ENCODE data around the gene ZBTB5. TPM values are rescaled to one million over a fixed set of nuclear protein-coding genes. Genes with fewer than 3 reads are reported as not detected.

ZBTB5 gene
- total and polyA plus RNA-seq, 2 of the 13 experiments (the other 11 are each of a cell fraction or from before 2014, with no cell fraction given) = 12.5 to 20.5 TPM

DNA sequence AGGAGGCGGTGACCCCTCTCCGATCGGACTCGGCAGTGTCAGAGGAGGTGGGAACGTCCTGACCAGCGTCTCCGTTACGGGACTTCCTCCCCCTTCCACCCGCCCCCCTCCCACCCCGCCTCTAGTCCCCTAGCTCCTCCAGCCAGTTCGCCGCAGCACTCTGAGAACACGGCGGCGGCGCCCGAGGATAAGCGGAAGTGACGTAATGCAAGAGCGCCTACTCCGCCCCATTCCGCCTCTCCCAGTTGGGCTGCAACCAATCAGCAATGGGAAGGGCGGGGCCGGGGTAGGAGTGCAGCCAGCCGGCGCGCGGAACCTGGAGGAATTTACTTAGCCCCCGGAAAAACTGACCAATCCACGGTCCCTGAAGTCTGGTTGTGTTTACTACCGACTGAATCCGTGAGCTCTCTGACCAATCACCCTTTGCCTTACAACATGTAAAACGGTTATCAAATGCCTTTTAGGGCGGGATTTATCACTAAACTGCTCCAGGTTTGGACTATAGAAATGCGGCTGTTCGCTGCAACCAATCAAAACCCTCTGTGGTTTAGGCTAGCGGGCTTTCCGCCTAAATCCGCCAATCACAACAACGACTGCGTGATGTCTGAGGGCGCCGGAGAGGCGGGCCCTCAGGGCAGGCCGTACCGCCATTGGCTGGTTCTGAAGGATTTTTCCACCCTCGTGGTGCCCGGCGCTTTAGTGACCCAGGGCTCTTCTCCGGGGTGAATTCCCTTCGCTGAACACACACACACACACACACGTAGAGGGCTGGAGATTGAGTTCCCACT, at the start of gene ZBTB5 (continued):
- TF ChIP-seq, protein P1, sequence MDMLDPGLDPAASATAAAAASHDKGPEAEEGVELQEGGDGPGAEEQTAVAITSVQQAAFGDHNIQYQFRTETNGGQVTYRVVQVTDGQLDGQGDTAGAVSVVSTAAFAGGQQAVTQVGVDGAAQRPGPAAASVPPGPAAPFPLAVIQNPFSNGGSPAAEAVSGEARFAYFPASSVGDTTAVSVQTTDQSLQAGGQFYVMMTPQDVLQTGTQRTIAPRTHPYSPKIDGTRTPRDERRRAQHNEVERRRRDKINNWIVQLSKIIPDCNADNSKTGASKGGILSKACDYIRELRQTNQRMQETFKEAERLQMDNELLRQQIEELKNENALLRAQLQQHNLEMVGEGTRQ (IDR thresholded peaks at IDR 0.05; ENCODE audit: low read depth, low read length) = peak; percentile 23; the same call in 1 of the 2 replicates
- TF ChIP-seq, protein P1 (CRISPR knock-in tag; IDR thresholded peaks at IDR 0.05; ENCODE audit: borderline replicate concordance) = peak; percentile 43; the same call in 1 of the 2 replicates
- TF ChIP-seq POLR2AphosphoS2 (IDR thresholded peaks at IDR 0.05; ENCODE audit: low read depth, low read length) (0 out of 2 replicates have a peak, but pooled peaks have one; percentile 71), KDM5B (CRISPR knock-in tag; IDR thresholded peaks at IDR 0.05; ENCODE audit: borderline replicate concordance) (no peak), ZNF780A (CRISPR knock-in tag; IDR thresholded peaks at IDR 0.05) (no peak), PCBP1 (IDR thresholded peaks at IDR 0.05; ENCODE audit: borderline replicate concordance, low read depth, low read length) (peak; percentile 12; the same call in 1 of the 2 replicates), POLR2AphosphoS5 (IDR thresholded peaks at IDR 0.05; ENCODE audit: low read depth, low read length) (peak; percentile 94), SOX6 (IDR thresholded peaks at IDR 0.05) (no peak), SOX6 (CRISPR knock-in tag; IDR thresholded peaks at IDR 0.05) (peak; percentile 30; the same call in 1 of the 2 replicates), GATAD1 (CRISPR knock-in tag; IDR thresholded peaks at IDR 0.05) (peak; percentile 84), NRL (CRISPR knock-in tag; IDR thresholded peaks at IDR 0.05; ENCODE audit: borderline replicate concordance) (no peak), ASH2L (IDR thresholded peaks at IDR 0.05; ENCODE audit: insufficient read length, low read depth, low read length) (peak; percentile 1), ZNF547 (CRISPR knock-in tag; IDR thresholded peaks at IDR 0.05) (peak; percentile 39; the same call in 1 of the 2 replicates), FOXA3 (CRISPR knock-in tag; IDR thresholded peaks at IDR 0.05) (0 out of 2 replicates have a peak, but pooled peaks have one; percentile 51), JUNB (CRISPR knock-in tag; IDR thresholded peaks at IDR 0.05; ENCODE audit: borderline replicate concordance) (no peak), FOXK2 (IDR thresholded peaks at IDR 0.05) (peak; percentile 61; the same call in 1 of the 2 replicates), ZNF230 (CRISPR knock-in tag; IDR thresholded peaks at IDR 0.05) (no peak), ARNTL (CRISPR knock-in tag; IDR thresholded peaks at IDR 0.05) (0 out of 2 replicates have a peak, but pooled peaks have one; percentile 26), ZFX (CRISPR knock-in tag; IDR thresholded peaks at IDR 0.05; ENCODE audit: low read depth) (peak; percentile 43; the same call in 1 of the 2 replicates), HCFC1 (IDR thresholded peaks at IDR 0.05; ENCODE audit: low read depth, low read length) (peak; percentile 19; the same call in 1 of the 2 replicates), HNRNPUL1 (IDR thresholded peaks at IDR 0.05; ENCODE audit: low read depth, low read length) (no peak), GABPB1 (CRISPR knock-in tag; IDR thresholded peaks at IDR 0.05) (peak; percentile 94), CBX5 (CRISPR knock-in tag; IDR thresholded peaks at IDR 0.05; ENCODE audit: borderline replicate concordance) (no peak), ZNF34 (CRISPR knock-in tag; IDR thresholded peaks at IDR 0.05; ENCODE audit: borderline replicate concordance) (no peak)
- TF ChIP-seq, protein P2, sequence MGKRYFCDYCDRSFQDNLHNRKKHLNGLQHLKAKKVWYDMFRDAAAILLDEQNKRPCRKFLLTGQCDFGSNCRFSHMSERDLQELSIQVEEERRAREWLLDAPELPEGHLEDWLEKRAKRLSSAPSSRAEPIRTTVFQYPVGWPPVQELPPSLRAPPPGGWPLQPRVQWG (CRISPR knock-in tag; IDR thresholded peaks at IDR 0.05; ENCODE audit: borderline replicate concordance, low read depth) = no peak
- TF ChIP-seq, protein P3, sequence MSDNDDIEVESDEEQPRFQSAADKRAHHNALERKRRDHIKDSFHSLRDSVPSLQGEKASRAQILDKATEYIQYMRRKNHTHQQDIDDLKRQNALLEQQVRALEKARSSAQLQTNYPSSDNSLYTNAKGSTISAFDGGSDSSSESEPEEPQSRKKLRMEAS (IDR thresholded peaks at IDR 0.05) = peak; percentile 79
- TF ChIP-seq, protein P4, sequence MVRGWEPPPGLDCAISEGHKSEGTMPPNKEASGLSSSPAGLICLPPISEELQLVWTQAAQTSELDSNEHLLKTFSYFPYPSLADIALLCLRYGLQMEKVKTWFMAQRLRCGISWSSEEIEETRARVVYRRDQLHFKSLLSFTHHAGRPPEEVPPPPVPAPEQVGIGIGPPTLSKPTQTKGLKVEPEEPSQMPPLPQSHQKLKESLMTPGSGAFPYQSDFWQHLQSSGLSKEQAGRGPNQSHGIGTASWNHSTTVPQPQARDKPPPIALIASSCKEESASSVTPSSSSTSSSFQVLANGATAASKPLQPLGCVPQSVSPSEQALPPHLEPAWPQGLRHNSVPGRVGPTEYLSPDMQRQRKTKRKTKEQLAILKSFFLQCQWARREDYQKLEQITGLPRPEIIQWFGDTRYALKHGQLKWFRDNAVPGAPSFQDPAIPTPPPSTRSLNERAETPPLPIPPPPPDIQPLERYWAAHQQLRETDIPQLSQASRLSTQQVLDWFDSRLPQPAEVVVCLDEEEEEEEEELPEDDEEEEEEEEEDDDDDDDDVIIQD (CRISPR knock-in tag; IDR thresholded peaks at IDR 0.05; ENCODE audit: low read depth) = peak; percentile 57; the same call in 1 of the 2 replicates

Measured in HepG2 (cell line).